ENCODE results near the gene PPME1. TPM values are rescaled to one million over a fixed set of nuclear protein-coding genes. Genes with fewer than 3 reads are reported as not detected.

The PPME1 gene, protein sequence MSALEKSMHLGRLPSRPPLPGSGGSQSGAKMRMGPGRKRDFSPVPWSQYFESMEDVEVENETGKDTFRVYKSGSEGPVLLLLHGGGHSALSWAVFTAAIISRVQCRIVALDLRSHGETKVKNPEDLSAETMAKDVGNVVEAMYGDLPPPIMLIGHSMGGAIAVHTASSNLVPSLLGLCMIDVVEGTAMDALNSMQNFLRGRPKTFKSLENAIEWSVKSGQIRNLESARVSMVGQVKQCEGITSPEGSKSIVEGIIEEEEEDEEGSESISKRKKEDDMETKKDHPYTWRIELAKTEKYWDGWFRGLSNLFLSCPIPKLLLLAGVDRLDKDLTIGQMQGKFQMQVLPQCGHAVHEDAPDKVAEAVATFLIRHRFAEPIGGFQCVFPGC
- 48.4 and 66.2 TPM in 2 replicates for total RNA-seq (2014; rRNA removed)
- percentile 85 among the genes with signal in this experiment for Bru-seq, nascent RNA
- percentile 79 among the genes with signal in this experiment for BruChase-seq, experiment 1, labeled RNA remaining after a 6-hour chase
- BruChase-seq, experiment 2, labeled RNA remaining after a 2-hour chase = percentile 81 among the genes with signal in this experiment
- long read RNA-seq, transcript PPME1-201 (14 exons, 2,677 nt) = major isoform, 105 of 133 reads
- long read RNA-seq, partial matches to known transcripts = 9 of 133 reads
- long read RNA-seq, other reads (novel, unspliced or antisense) = 17 of 133 reads

DNA sequence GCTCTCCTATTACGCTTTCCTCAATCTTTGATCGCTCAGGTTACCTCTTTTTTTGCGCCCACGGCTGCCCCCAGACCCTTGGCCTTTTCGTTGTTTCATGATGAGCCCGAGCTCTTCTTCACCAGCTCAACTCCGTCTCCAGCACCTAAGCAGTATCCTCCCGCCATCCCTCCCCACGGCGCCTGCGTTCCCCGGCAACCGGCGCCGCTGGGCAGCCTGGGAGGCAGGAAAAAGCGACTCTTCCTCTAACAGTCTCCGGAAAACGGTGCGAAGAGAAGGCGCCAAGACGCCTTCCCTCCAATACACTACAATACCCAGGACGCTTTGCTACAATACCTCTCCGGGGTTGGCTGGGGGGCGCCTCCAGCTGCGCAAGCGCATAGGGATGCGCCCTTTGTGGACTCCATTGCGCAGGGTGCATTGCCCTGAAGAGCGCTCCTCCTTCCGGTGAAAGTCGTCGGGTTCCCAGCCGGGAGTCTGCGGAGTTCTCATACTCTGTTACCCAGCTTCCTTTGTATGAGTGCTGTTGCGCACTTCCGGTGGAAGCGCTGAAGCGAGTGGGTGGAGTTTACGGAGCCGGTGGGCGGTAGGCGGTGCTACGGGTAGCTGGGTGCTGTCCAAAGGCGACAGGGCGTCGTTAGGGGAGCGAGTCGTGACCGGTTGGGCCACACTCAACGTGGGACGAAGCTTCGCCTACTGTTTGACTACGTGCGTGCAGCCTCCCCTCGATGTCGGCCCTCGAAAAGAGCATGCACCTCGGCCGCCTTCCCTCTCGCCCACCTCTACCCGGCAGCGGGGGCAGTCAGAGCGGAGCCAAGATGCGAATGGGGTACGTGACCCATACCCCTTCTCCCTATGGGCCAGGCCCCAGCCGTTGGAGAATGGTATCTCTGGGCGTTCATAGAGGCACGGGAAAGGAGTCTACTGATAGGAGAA lies at the start of gene PPME1, which contains the start of gene C2CD3:
Gene PPME1 (plus strand): TSS at position 596 of the 936 bp plus-strand sequence. CDS start 133 bp downstream, at position 729.
Gene C2CD3 (minus strand): TSS at position 309 of the 936 bp plus-strand sequence. CDS start 210 bp downstream, at position 99.
- TSS peak; percentile 82 for BruUV-seq (replicated peaks)
- peaks cover 38% of the 10 kb centered on the region for H3K4me1 ChIP-seq (ENCODE audit: insufficient read depth, low read length)
- peak within 1 kb of the TSS; percentile 87 for H3K4me3 ChIP-seq (ENCODE audit: low read length)
- H3F3A ChIP-seq (ENCODE audit: low read length, unreplicated experiment) = no peaks in the 10 kb centered on the region
- peak within 1 kb of the TSS; percentile 86 for H3K9ac ChIP-seq (ENCODE audit: low read length)
- ATAC-seq = peak; percentile 96
- H4K20me1 ChIP-seq (ENCODE audit: low read length) = 0 out of 2 replicates have a peak, but pooled peaks cover 8% of the 10 kb centered on the region
- TF ChIP-seq, protein P1, sequence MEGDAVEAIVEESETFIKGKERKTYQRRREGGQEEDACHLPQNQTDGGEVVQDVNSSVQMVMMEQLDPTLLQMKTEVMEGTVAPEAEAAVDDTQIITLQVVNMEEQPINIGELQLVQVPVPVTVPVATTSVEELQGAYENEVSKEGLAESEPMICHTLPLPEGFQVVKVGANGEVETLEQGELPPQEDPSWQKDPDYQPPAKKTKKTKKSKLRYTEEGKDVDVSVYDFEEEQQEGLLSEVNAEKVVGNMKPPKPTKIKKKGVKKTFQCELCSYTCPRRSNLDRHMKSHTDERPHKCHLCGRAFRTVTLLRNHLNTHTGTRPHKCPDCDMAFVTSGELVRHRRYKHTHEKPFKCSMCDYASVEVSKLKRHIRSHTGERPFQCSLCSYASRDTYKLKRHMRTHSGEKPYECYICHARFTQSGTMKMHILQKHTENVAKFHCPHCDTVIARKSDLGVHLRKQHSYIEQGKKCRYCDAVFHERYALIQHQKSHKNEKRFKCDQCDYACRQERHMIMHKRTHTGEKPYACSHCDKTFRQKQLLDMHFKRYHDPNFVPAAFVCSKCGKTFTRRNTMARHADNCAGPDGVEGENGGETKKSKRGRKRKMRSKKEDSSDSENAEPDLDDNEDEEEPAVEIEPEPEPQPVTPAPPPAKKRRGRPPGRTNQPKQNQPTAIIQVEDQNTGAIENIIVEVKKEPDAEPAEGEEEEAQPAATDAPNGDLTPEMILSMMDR (conservative IDR thresholded peaks at IDR 0.05; ENCODE audit: low read depth, low read length) = peak; percentile 46
- TF ChIP-seq EZH2 (IDR thresholded peaks at IDR 0.05; ENCODE audit: low read length, unreplicated experiment) = no peak
- no peaks in the 10 kb centered on the region for H3K27me3 ChIP-seq (ENCODE audit: low read length)
- no peaks in the 10 kb centered on the region for H3K9me2 ChIP-seq (replicated peaks; ENCODE audit: low read length)
- H2AFZ ChIP-seq (ENCODE audit: low read length) = peak within 1 kb of the TSS; percentile 90
- ChIA-PET CTCF (interaction anchor here (0.6 to 1.5 kb wide), 6 partner anchors 9 to 225 kb away, joined by 3 to 16 read pairs (median 4); partner anchors contain the start of gene UCP2), POLR2A (ENCODE audit: unreplicated experiment) (interaction anchor here (0.5 to 1.0 kb wide), 6 partner anchors 16 to 184 kb away, joined by 3 to 15 read pairs (median 4); no protein-coding TSS in a partner anchor)
- no peaks in the 10 kb centered on the region for H3K9me3 ChIP-seq (ENCODE audit: low read length)
- intact Hi-C loops (cut with micrococcal nuclease) = loop anchor here (1.0 to 10.0 kb wide), 4 partner anchors 16 to 186 kb away; partner anchors contain the start of gene UCP2
- peak; percentile 100 for DNase-seq
- peaks cover 79% of the 10 kb centered on the region for H3K79me2 ChIP-seq (ENCODE audit: low read length)
- peak within 1 kb of the TSS; percentile 68 for H3K27ac ChIP-seq (ENCODE audit: low read length)
- peak within 1 kb of the TSS; percentile 92 for H3K4me2 ChIP-seq (ENCODE audit: low read length)
- H3K36me3 ChIP-seq (ENCODE audit: low read depth, low read length) = peaks cover 22% of the 10 kb centered on the region

DNA sequence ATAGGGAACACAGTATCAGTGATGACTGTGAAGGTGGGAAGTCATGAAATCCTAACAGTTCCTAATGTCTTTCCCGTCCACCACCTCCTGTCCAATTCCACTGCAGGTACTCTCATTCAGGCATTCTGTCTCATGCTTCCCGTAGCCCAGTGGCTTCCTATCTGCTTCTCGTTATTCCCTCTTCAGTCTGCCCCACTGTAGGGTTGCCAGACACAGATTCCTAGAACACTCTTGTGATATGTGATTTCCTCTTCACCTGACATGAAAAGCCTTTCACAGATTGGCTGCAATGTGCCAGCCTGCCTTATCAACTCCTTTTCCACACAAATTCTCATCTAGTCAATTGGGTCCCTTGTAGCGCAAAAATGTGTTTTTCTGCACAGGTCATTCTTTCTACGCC lies 49.3 kb upstream of the PPME1 start:
- Histone ChIP-seq H3K4me2 (ENCODE audit: low read length) (no peak overlapping the region), H3F3A (ENCODE audit: low read length, unreplicated experiment) (no peaks in the 10 kb centered on the region), H3K79me2 (ENCODE audit: low read length) (no peaks in the 10 kb centered on the region), H4K20me1 (ENCODE audit: low read length) (no peaks in the 10 kb centered on the region), H3K27me3 (ENCODE audit: low read length) (no peaks in the 10 kb centered on the region), H3K4me3 (ENCODE audit: low read length) (no peak overlapping the region), H3K4me1 (ENCODE audit: insufficient read depth, low read length) (no peaks in the 10 kb centered on the region), H3K36me3 (ENCODE audit: low read depth, low read length) (peaks cover 4% of the 10 kb centered on the region; the same call in 1 of the 2 replicates), H3K9me3 (ENCODE audit: low read length) (no peaks in the 10 kb centered on the region), H3K9ac (ENCODE audit: low read length) (no peak overlapping the region), H2AFZ (ENCODE audit: low read length) (no peak overlapping the region), H3K9me2 (replicated peaks; ENCODE audit: low read length) (no peaks in the 10 kb centered on the region), H3K27ac (ENCODE audit: low read length) (no peak overlapping the region)
- TF ChIP-seq EZH2 (IDR thresholded peaks at IDR 0.05; ENCODE audit: low read length, unreplicated experiment) (no peak), EZH2phosphoT487 (IDR thresholded peaks at IDR 0.05; ENCODE audit: borderline replicate concordance, low read length) (no peak)
- TF ChIP-seq, protein P1 (conservative IDR thresholded peaks at IDR 0.05; ENCODE audit: low read depth, low read length) = no peak
- DNase-seq (no peak), ATAC-seq (no peak)
- intact Hi-C loops (cut with micrococcal nuclease) = loop anchor here (2.0 kb wide), 1 partner anchor 49 kb away; the partner anchor contains the start of genes C2CD3 and PPME1
- ChIA-PET CTCF (no interaction called here), POLR2A (ENCODE audit: unreplicated experiment) (no interaction called here)
- no TSS peak for BruUV-seq (replicated peaks)

All from PC-3 (cell line).